Peyer's patch (tissue), 4 donors: ENCODE data around the gene GPR34. TPM values are rescaled to one million over a fixed set of nuclear protein-coding genes. Genes with fewer than 3 reads are reported as not detected.

Experiments used
- DNase-seq, 3 donors: peaks; one replicate each; pipeline ENCODE4 v3.0.0-alpha.2; 2017 to 2019
- H3K27ac ChIP-seq, 4 donors: fragments of 200-600 bp; sonication (generic); one replicate each; pipeline ENCODE4 v1.5.1; 2016 to 2019
- H3K27me3 ChIP-seq, 2 donors: fragments of 200-600 bp; sonication (generic); one replicate each; pipeline ENCODE4 v1.5.1; 2019
- H3K36me3 ChIP-seq, 3 donors: fragments of 200-600 bp; sonication (generic); one replicate each; pipeline ENCODE4 v1.5.1; 2016 to 2019
- H3K4me1 ChIP-seq, 4 donors: fragments of 200-600 bp; sonication (generic); one replicate each; pipeline ENCODE4 v1.5.1; 2016 to 2019
- H3K4me3 ChIP-seq, 4 donors: fragments of 200-600 bp; sonication (generic); 1 replicate in 3 of 4; 2 replicates in 1 of 4; pipeline ENCODE4 v1.5.1; 2016 to 2019; ENCODE audit warnings: mild to moderate bottlenecking in 1 of 4
- H3K9me3 ChIP-seq, 4 donors: fragments of 200-600 bp; sonication (generic); one replicate each; pipeline ENCODE4 v1.5.1; 2016 to 2019; ENCODE audit warnings: mild to moderate bottlenecking in 1 of 4
- CTCF ChIP-seq, 6 experiments: fragments of 450-650 bp in 4 of 6; fragments of 200-600 bp in 2 of 6; sonication (generic) in 1 of 6; IDR thresholded peaks; one replicate each; pipeline ENCODE4 v1.5.1; 2017 to 2019; ENCODE audit warnings: antibody characterized with exemption in 6 of 6, mild to moderate bottlenecking in 3 of 6, moderate library complexity in 1 of 6
- POLR2A ChIP-seq, 2 donors: fragments of 450-650 bp; IDR thresholded peaks; one replicate each; pipeline ENCODE4 v1.5.1; 2017; ENCODE audit warnings: antibody characterized with exemption in 2 of 2, mild to moderate bottlenecking in 2 of 2, moderate library complexity in 2 of 2
- total RNA-seq, 4 donors: library from RNA; depleted of rRNA; stranded (reverse); fragments of >200 nt; gene quantifications; one replicate each; pipeline ENCODE4 v1.1.0, GENCODE V29; 2016

The GPR34 gene
- total RNA-seq, 4 donors from 2014 or later = 1.5 to 21.5 (median 3.7) TPM

DNA sequence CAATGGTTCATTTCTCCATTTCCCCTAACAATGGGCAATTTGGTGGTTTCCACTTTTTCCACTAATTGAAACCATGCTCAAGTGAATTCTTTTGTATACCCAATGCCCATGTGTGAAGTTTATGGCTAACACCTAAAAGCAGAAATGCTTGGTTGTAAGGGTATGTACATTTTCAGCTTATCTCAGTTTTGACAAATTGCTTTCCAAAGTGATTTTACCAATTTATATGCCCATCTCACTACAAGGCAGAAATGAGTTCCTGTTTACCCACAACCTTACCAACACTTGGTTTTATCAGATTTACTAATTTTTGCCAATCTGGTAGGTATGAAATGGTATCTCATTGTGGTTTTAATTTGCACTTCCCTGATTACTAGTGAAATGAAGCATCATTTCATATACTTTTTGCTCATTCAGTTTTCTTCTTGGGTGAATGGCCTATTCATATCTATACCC, 14.8 kb downstream of the GPR34 start:
- H3K36me3 ChIP-seq = no peaks in the 10 kb centered on the region
- H3K27me3 ChIP-seq = no peaks in the 10 kb centered on the region
- no peak overlapping the region for H3K4me3 ChIP-seq
- no peaks in the 10 kb centered on the region for H3K9me3 ChIP-seq
- no peaks in the 10 kb centered on the region for H3K4me1 ChIP-seq
- H3K27ac ChIP-seq = no peak overlapping the region
- TF ChIP-seq POLR2A (IDR thresholded peaks at IDR 0.05) = no peak
- no peak for TF ChIP-seq CTCF (IDR thresholded peaks at IDR 0.05)
- DNase-seq = no peak

- Histone ChIP-seq H3K27ac (peak overlapping the region in 3 of 4 donors; percentile 3 to 64 (median 42)), H3K4me1 (no peaks in the 10 kb centered on the region), H3K36me3 (no peaks in the 10 kb centered on the region), H3K4me3 (no peak overlapping the region), H3K9me3 (no peaks in the 10 kb centered on the region), H3K27me3 (no peaks in the 10 kb centered on the region)
- no peak for DNase-seq
- TF ChIP-seq CTCF (IDR thresholded peaks at IDR 0.05) = no peak
- no peak for TF ChIP-seq POLR2A (IDR thresholded peaks at IDR 0.05)
Observed at GRCh38 chrX:41705042-41705441, 16.3 kb downstream of the GPR34 start.

DNA sequence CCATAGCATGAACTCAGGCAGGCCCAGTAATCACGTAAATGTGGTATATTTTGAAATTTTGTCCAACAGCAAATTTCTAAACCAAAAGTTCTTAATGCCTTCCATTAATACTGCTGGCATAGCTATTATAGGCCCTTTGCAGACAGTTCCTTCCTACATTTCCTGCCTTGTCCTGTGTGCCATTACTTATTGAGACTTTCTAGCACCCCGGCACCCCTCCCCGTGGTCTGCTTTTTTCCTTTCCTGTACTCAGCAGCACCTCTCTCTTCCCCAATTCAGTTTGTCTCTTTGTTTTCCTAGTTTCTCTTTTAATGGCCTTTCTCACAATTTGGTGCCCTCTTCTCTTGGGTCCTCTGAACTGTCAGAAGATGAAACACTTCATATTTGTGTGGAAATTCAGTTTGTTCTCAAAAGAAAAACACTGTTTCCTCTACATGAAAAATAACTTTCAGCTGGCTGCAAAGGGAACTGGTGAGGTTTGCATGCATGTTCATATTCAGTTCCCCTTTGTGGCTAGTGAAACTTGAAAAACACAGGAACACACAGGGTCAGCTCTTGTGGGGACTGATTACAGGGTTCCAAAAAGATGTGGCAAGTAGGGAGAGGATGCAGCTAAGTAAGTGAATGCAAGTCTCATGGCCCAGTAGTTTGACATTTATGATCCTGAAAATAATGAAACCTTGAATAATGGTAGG, 17.1 kb downstream of the GPR34 start:
- no peak for TF ChIP-seq CTCF (IDR thresholded peaks at IDR 0.05)
- TF ChIP-seq POLR2A (IDR thresholded peaks at IDR 0.05) = no peak
- no peaks in the 10 kb centered on the region for H3K9me3 ChIP-seq
- H3K27me3 ChIP-seq = no peaks in the 10 kb centered on the region
- no peaks in the 10 kb centered on the region for H3K36me3 ChIP-seq
- H3K4me3 ChIP-seq = no peak overlapping the region
- H3K4me1 ChIP-seq = no peaks in the 10 kb centered on the region
- DNase-seq = no peak
- H3K27ac ChIP-seq = peak overlapping the region in 2 of 4 donors; percentile 27 to 64

- H3K36me3 ChIP-seq = no peaks in the 10 kb centered on the region
- H3K4me1 ChIP-seq = no peaks in the 10 kb centered on the region
- DNase-seq = peak in 1 of 3 donors; percentile 32
- H3K9me3 ChIP-seq = no peaks in the 10 kb centered on the region
- H3K4me3 ChIP-seq = no peak overlapping the region
- H3K27me3 ChIP-seq = no peaks in the 10 kb centered on the region
- TF ChIP-seq CTCF (IDR thresholded peaks at IDR 0.05) (no peak), POLR2A (IDR thresholded peaks at IDR 0.05) (no peak)
- peak overlapping the region in 1 of 4 donors; percentile 27 for H3K27ac ChIP-seq
Observed at GRCh38 chrX:41707218-41707617, 18.4 kb downstream of the GPR34 start.

DNA sequence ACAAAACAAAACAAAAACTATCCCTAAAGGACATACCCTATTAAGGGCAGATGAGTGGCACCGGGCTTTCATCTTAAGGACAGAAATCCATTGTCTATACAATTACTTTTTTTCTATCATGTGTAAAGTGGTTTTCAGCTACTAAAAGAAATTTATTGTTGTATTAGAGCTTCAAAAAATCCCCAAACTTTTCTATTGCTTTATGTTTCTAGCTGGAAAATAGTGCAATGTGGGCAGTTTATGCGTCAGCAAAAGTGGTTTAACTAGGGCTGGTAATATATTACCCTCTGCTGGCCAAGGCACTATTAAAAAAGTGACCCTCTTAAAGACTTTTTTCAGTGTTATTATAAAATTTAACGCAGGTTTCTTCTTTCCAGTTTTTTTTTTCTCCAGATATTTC, 19.7 kb downstream of the GPR34 start:
- no peaks in the 10 kb centered on the region for H3K36me3 ChIP-seq

More for the DNA sequence above, 19.7 kb downstream of the GPR34 start:
- no peaks in the 10 kb centered on the region for H3K9me3 ChIP-seq
- no peaks in the 10 kb centered on the region for H3K27me3 ChIP-seq
- no peak overlapping the region for H3K4me3 ChIP-seq
- no peak for TF ChIP-seq CTCF (IDR thresholded peaks at IDR 0.05)
- TF ChIP-seq POLR2A (IDR thresholded peaks at IDR 0.05) = no peak
- DNase-seq = no peak
- H3K27ac ChIP-seq = no peak overlapping the region
- H3K4me1 ChIP-seq = no peaks in the 10 kb centered on the region
